Transverse colon (tissue), 4 donors: ENCODE results near the gene IRF2. TPM values are rescaled to one million over a fixed set of nuclear protein-coding genes. Genes with fewer than 3 reads are reported as not detected.

Experiments used
- DNase-seq: peaks from one replicate; pipeline ENCODE4 v3.0.0-alpha.2; 2019
- H3K27ac ChIP-seq, 4 donors: fragments of 200-600 bp; sonication (generic); 2 replicates each; pipeline ENCODE4 v1.5.1; 2016 to 2018; ENCODE audit warnings: inconsistent platforms in 4 of 4
- H3K27me3 ChIP-seq: fragments of 200-600 bp; sonication (generic); 2 replicates; pipeline ENCODE4 v1.5.1; 2017; ENCODE audit warnings: inconsistent platforms
- H3K36me3 ChIP-seq, 4 donors: fragments of 200-600 bp; sonication (generic); 2 replicates each; pipeline ENCODE4 v1.5.1; 2017 to 2019; ENCODE audit warnings: inconsistent platforms in 4 of 4
- H3K4me1 ChIP-seq, 4 donors: fragments of 200-600 bp; sonication (generic); 2 replicates each; pipeline ENCODE4 v1.5.1; 2017 to 2020; ENCODE audit warnings: inconsistent platforms in 4 of 4
- H3K4me3 ChIP-seq, 4 donors: fragments of 200-600 bp; sonication (generic); 1 replicate in 1 of 4; 2 replicates in 3 of 4; pipeline versions ENCODE4 v1.5.1 to v1.6.1; 2017 to 2019; ENCODE audit warnings: inconsistent platforms in 4 of 4
- H3K9me3 ChIP-seq, 2 donors: fragments of 200-600 bp; sonication (generic); 2 replicates each; pipeline ENCODE4 v1.5.1; 2017 to 2019; ENCODE audit warnings: inconsistent platforms in 2 of 2
- CTCF ChIP-seq, 5 experiments: fragments of 200-600 bp in 3 of 5; fragments of 450-650 bp in 2 of 5; sonication (generic) in 3 of 5; IDR thresholded peaks; 1 replicate in 2 of 5; 2 replicates in 3 of 5; pipeline ENCODE4 v1.5.1; 2016 to 2017; ENCODE audit warnings: antibody characterized with exemption in 5 of 5, inconsistent platforms in 3 of 5, mild to moderate bottlenecking in 2 of 5, moderate library complexity in 1 of 5
- EP300 ChIP-seq: sonication (generic); formaldehyde crosslinking; IDR thresholded peaks from one replicate; pipeline ENCODE4 v1.6.1; 2017; ENCODE audit warnings: antibody characterized with exemption, low read depth
- POLR2A ChIP-seq: fragments of 450-650 bp; IDR thresholded peaks from one replicate; pipeline ENCODE4 v1.6.1; 2016; ENCODE audit warnings: antibody characterized with exemption, mild to moderate bottlenecking, moderate library complexity
- POLR2AphosphoS5 ChIP-seq, 3 donors: sonication (generic); formaldehyde crosslinking; IDR thresholded peaks; one replicate each; pipeline ENCODE4 v1.6.1; 2016; ENCODE audit warnings: antibody characterized with exemption in 3 of 3
- WGBS, 2 donors: methylation state at CpG; one replicate each; pipeline ENCODE4 v1.1.5; 2018; ENCODE audit warnings: low coverage in 1 of 2; 5-methylcytosine and 5-hydroxymethylcytosine counted together
- in situ Hi-C, 4 donors: fragments of 200-750 bp; cut with MboI; loops; one replicate each; pipeline versions ENCODE4 v1.15.0 to v1.15.1; 2017; ENCODE audit warnings: low sequenced_read_pairs in 3 of 4, low pct_ligation_motif_present in 1 of 4, low pct_unique_long_range_greater_than_20kb in 1 of 4
- intact Hi-C: fragments of 100-400 bp; cut with DNase I; formaldehyde crosslinking; loops from one replicate; pipeline ENCODE4 v1.15.1; 2023; ENCODE audit warnings: low total_unique reads
- total RNA-seq, 4 donors: library from RNA; depleted of rRNA; stranded (reverse); fragments of >200 nt; gene quantifications; one replicate each; pipeline ENCODE4 v1.1.0, GENCODE V29; 2016

Gene IRF2
- total RNA-seq, 4 donors from 2014 or later = 15.3 to 85.3 (median 42.5) TPM

DNA sequence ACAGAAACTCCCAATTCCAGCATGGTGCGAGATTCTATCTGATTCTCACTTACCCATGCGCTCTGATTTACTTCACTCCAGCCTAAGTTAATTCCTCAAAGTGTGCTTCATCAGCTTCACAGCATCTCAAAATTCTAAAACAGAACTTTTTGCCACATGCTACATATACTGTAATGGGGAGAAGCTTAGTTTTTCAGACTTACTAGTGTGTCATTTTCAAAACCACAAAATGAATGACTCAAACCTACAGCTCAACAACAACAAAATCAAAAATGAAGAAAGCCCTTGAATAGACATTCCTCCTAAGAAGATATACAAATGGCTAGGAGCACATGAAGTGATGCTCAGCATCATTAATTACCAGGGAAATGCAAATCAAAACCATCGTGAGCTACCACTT, 14.9 kb downstream of the IRF2 start:
- no peak overlapping the region for H3K27ac ChIP-seq
- in situ Hi-C loops = no loop called here
- no peak for TF ChIP-seq POLR2A
- no peak for TF ChIP-seq CTCF (IDR thresholded peaks at IDR 0.05)
- no peak for TF ChIP-seq POLR2AphosphoS5 (IDR thresholded peaks at IDR 0.05)
- TF ChIP-seq EP300 = no peak
- no peaks in the 10 kb centered on the region for H3K27me3 ChIP-seq
- H3K4me3 ChIP-seq = no peak overlapping the region
- intact Hi-C loops = no loop called here
- DNase-seq = no peak
- H3K9me3 ChIP-seq = no peaks in the 10 kb centered on the region
- WGBS, 2 donors = 86 to 94% methylated on average over 3 of the region's 3 CpGs
- peaks cover 14 to 41% (median 17%) of the 10 kb centered on the region in 4 donors for H3K4me1 ChIP-seq
- no peaks in the 10 kb centered on the region for H3K36me3 ChIP-seq

DNA sequence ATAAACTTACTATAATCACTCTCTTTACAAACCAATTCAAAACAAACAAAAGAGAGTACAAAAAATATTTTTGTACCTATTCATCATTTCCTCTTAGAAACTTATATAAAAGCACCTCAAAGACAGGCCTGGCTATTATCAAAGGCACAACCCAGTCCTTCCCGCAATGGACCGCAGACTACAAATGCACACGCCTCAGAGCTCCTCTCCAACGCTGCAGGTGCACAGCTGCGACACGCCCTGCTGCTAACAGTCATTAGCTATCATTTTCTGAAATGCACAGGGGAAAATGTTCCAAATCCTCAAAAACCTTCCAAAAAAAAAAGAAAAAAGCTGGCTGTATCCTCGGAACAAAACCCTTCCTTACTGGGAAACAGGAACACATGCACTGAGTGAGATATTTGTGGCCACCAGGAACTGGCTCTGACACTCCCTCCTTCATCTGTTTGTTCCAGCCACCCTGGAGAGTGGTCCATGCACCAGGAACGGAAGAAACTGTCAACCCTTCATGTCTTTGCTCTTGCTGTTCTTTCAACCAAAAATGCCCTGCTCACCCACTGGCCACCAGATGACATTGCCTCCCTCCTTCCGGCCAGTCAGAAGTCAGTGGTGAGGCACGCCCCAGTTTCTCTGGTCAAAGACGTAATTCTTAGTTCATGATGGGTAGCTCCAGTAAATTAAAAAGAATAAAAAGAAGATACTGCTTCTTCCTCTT, 16.7 kb downstream of the IRF2 start:
- Histone ChIP-seq H3K36me3 (no peaks in the 10 kb centered on the region), H3K4me3 (no peak overlapping the region), H3K27ac (peak overlapping the region in 2 of 4 donors; percentile 39 to 44), H3K27me3 (no peaks in the 10 kb centered on the region), H3K9me3 (no peaks in the 10 kb centered on the region), H3K4me1 (peaks cover 26 to 58% (median 29%) of the 10 kb centered on the region in 4 donors)
- DNase-seq = peak; percentile 52
- 51 to 64% methylated on average over 5 to 11 of the region's 11 CpGs for WGBS, 2 donors
- peak in 1 of 3 donors; percentile 31 for TF ChIP-seq POLR2AphosphoS5 (IDR thresholded peaks at IDR 0.05)
- no peak for TF ChIP-seq POLR2A
- intact Hi-C loops = no loop called here
- in situ Hi-C loops = no loop called here

GRCh38 chr4:184456337-184456736, 18.0 kb downstream of the IRF2 start:
- Histone ChIP-seq H3K4me1 (peaks cover 28 to 58% (median 35%) of the 10 kb centered on the region in 4 donors), H3K9me3 (no peaks in the 10 kb centered on the region), H3K4me3 (no peak overlapping the region), H3K27me3 (no peaks in the 10 kb centered on the region), H3K27ac (peak overlapping the region in 1 of 4 donors; percentile 44), H3K36me3 (no peaks in the 10 kb centered on the region)
- in situ Hi-C loops (no loop called here), intact Hi-C loops (no loop called here)
- no peak for TF ChIP-seq POLR2AphosphoS5 (IDR thresholded peaks at IDR 0.05)
- TF ChIP-seq POLR2A = no peak
- TF ChIP-seq CTCF (IDR thresholded peaks at IDR 0.05) = no peak
- no peak for TF ChIP-seq EP300
- 96 to 100% methylated on average over 12 to 26 of the region's 26 CpGs for WGBS, 2 donors
- DNase-seq = no peak

- H3K27ac ChIP-seq = no peak overlapping the region
- DNase-seq = no peak
- H3K9me3 ChIP-seq = no peaks in the 10 kb centered on the region
- no peaks in the 10 kb centered on the region for H3K27me3 ChIP-seq
- peaks cover 34 to 64% (median 38%) of the 10 kb centered on the region in 4 donors for H3K4me1 ChIP-seq
- intact Hi-C loops (no loop called here), in situ Hi-C loops (no loop called here)
- H3K36me3 ChIP-seq = no peaks in the 10 kb centered on the region
- H3K4me3 ChIP-seq = no peak overlapping the region
- TF ChIP-seq CTCF (IDR thresholded peaks at IDR 0.05) (no peak), POLR2AphosphoS5 (IDR thresholded peaks at IDR 0.05) (no peak), EP300 (no peak), POLR2A (no peak)
- WGBS, 2 donors = 88 to 92% methylated on average over 2 to 6 of the region's 7 CpGs
Observed at GRCh38 chr4:184455299-184455698, 19.1 kb downstream of the IRF2 start.
